Esophagus muscularis mucosa (tissue), 4 donors: ENCODE results near the gene ASTL. TPM values are rescaled to one million over a fixed set of nuclear protein-coding genes. Genes with fewer than 3 reads are reported as not detected.

Experiments used
- DNase-seq: peaks from one replicate; pipeline ENCODE4 v3.0.0-alpha.2; 2017; ENCODE audit errors: extremely low spot score
- H3K27ac ChIP-seq, 4 donors: fragments of 200-600 bp; sonication (generic); replicated peaks in 1 of 4; 1 replicate in 3 of 4; 2 replicates in 1 of 4; pipeline ENCODE4 v1.5.1; 2016 to 2019; ENCODE audit warnings: mild to moderate bottlenecking in 1 of 4
- H3K27me3 ChIP-seq, 4 donors: fragments of 200-600 bp; sonication (generic); one replicate each; pipeline versions ENCODE4 v1.5.1 to v1.6.0; 2016 to 2019
- H3K36me3 ChIP-seq, 4 donors: fragments of 200-600 bp; sonication (generic); one replicate each; pipeline ENCODE4 v1.5.1; 2016 to 2019
- H3K4me1 ChIP-seq, 4 donors: fragments of 200-600 bp; sonication (generic); one replicate each; pipeline ENCODE4 v1.5.1; 2016 to 2019
- H3K4me3 ChIP-seq, 4 donors: fragments of 200-600 bp; sonication (generic); 1 replicate in 2 of 4; 2 replicates in 2 of 4; pipeline ENCODE4 v1.5.1; 2016 to 2019; ENCODE audit warnings: mild to moderate bottlenecking in 4 of 4, moderate library complexity in 1 of 4
- H3K9me3 ChIP-seq, 4 donors: fragments of 200-600 bp; sonication (generic); 1 replicate in 3 of 4; 2 replicates in 1 of 4; pipeline ENCODE4 v1.5.1; 2016 to 2019
- CTCF ChIP-seq, 3 experiments: fragments of 200-600 bp in 2 of 3; fragments of 450-650 bp in 1 of 3; sonication (generic) in 2 of 3; IDR thresholded peaks; one replicate each; pipeline ENCODE4 v1.5.1; 2017 to 2019; ENCODE audit warnings: antibody characterized with exemption in 3 of 3, mild to moderate bottlenecking in 2 of 3, moderate library complexity in 1 of 3
- EP300 ChIP-seq: sonication (generic); formaldehyde crosslinking; IDR thresholded peaks from one replicate; pipeline ENCODE4 v1.6.1; 2017; ENCODE audit warnings: antibody characterized with exemption
- POLR2A ChIP-seq: fragments of 450-650 bp; IDR thresholded peaks from one replicate; pipeline ENCODE4 v1.6.1; 2017; ENCODE audit warnings: antibody characterized with exemption, moderate library complexity, mild to moderate bottlenecking, low read depth
- POLR2AphosphoS5 ChIP-seq, 2 donors: sonication (generic); formaldehyde crosslinking; IDR thresholded peaks; one replicate each; pipeline ENCODE4 v1.6.1; 2017; ENCODE audit warnings: antibody characterized with exemption in 2 of 2
- WGBS: methylation state at CpG from one replicate; pipeline ENCODE4 v1.1.5; 2018; 5-methylcytosine and 5-hydroxymethylcytosine counted together
- intact Hi-C: fragments of 100-400 bp; cut with DNase I; formaldehyde crosslinking; loops from one replicate; pipeline ENCODE4 v1.15.1; 2023
- total RNA-seq, 4 donors: library from RNA; depleted of rRNA; stranded (reverse); fragments of >200 nt; gene quantifications; one replicate each; pipeline versions ENCODE4 v1.1.0 to v1.2.1, GENCODE V29; 2016

Gene ASTL
- total RNA-seq, 4 donors from 2014 or later = not detected

DNA sequence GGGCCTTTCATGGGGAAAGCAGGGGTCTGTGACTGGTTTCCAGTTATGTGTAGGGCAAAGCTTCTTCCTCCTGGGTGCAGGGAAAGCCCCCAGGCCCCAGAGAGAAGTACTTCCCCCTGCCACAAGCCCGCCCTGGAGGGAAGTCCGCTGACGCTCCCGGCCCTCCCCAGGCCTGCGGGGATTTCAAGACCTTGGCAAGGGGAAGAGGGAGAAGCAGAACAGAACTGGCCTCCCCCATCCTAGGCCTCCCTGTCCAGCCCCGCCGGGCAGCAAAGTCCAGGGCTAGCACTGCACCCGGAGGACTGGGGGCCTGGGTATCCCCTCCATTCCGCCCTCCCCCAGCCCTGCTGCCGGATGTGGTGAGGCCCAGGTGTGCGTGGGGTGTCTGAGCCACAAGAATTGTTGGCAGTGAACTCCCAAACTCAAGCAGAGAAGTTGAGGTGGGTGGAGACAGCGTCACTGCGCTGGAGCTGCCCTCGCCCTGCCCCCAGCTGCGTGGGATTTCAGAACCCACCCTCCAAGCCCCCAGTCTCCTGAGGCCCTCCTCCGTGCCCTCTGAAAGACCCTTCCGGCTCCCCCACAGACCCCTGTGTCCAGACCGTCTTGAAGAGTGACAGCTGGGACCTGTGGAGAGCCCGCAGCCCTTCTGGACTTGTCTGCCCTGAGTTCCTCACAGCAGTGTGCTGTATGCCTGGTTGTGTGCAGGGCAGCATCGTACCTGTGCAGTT, 8.0 kb upstream of the ASTL start:
- intact Hi-C loops = loop anchor here (5.0 kb wide), 1 partner anchor 111 kb away; no protein-coding TSS in a partner anchor
- Histone ChIP-seq H3K36me3 (no peaks in the 10 kb centered on the region), H3K4me1 (peaks cover 25 to 50% (median 48%) of the 10 kb centered on the region in 4 donors), H3K9me3 (no peaks in the 10 kb centered on the region), H3K27ac (peak overlapping the region; percentile 47 to 75 (median 58)), H3K27me3 (no peaks in the 10 kb centered on the region), H3K4me3 (no peak overlapping the region)
- DNase-seq = no peak
- no peak for TF ChIP-seq CTCF (IDR thresholded peaks at IDR 0.05)
- no peak for TF ChIP-seq EP300
- peak in 1 of 2 donors; percentile 32 for TF ChIP-seq POLR2AphosphoS5 (IDR thresholded peaks at IDR 0.05)
- no peak for TF ChIP-seq POLR2A
- 64% methylated on average over 19 of the region's 20 CpGs for WGBS

DNA sequence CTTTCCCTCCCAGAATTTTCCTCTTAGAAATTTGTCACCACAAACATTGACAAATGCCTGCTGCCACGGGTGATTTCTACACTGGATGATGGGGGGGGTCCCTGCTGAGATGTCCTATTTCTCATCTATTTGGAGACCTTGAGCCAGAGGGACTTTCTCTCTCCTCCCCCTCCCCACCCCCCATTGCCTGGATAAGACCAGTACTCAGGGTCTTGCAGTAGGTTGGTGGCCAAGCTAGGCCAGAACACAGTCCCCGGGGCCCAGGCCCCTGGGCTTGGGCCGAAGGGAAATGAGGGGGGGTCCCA, 7.5 kb upstream of the ASTL start:
- peak overlapping the region; percentile 47 to 75 (median 58) for H3K27ac ChIP-seq
- H3K4me3 ChIP-seq = peak overlapping the region; percentile 62 to 70 (median 68)
- H3K36me3 ChIP-seq = no peaks in the 10 kb centered on the region
- no peaks in the 10 kb centered on the region for H3K9me3 ChIP-seq
- TF ChIP-seq POLR2A (no peak), POLR2AphosphoS5 (IDR thresholded peaks at IDR 0.05) (no peak), CTCF (IDR thresholded peaks at IDR 0.05) (no peak), EP300 (no peak)
- H3K27me3 ChIP-seq = no peaks in the 10 kb centered on the region
- WGBS = 49% methylated on average over 3 of the region's 3 CpGs
- peaks cover 25 to 50% (median 48%) of the 10 kb centered on the region in 4 donors for H3K4me1 ChIP-seq
- no peak for DNase-seq
- intact Hi-C loops = loop anchor here (5.0 kb wide), 1 partner anchor 112 kb away; no protein-coding TSS in a partner anchor

GRCh38 chr2:96145036-96145847, 6.9 kb upstream of the ASTL start, which contains the start of gene DUSP2:
Gene DUSP2 (minus strand): TSS chr2:96145440. CDS start chr2:96145354, 86 bp downstream.
- Histone ChIP-seq H3K9me3 (no peaks in the 10 kb centered on the region), H3K27ac (peak within 1 kb of the TSS; percentile 47 to 75 (median 58)), H3K4me3 (peak within 1 kb of the TSS; percentile 62 to 70 (median 68)), H3K27me3 (no peaks in the 10 kb centered on the region), H3K4me1 (peaks cover 25 to 50% (median 48%) of the 10 kb centered on the region in 4 donors), H3K36me3 (no peaks in the 10 kb centered on the region)
- intact Hi-C loops = loop anchor here (5.0 kb wide), 1 partner anchor 112 kb away; no protein-coding TSS in a partner anchor
- 25% methylated on average over 6 of the region's 94 CpGs for WGBS
- peak; percentile 95 for DNase-seq
- TF ChIP-seq POLR2AphosphoS5 (IDR thresholded peaks at IDR 0.05) (peak; percentile 54 to 60), EP300 (no peak)

DNA sequence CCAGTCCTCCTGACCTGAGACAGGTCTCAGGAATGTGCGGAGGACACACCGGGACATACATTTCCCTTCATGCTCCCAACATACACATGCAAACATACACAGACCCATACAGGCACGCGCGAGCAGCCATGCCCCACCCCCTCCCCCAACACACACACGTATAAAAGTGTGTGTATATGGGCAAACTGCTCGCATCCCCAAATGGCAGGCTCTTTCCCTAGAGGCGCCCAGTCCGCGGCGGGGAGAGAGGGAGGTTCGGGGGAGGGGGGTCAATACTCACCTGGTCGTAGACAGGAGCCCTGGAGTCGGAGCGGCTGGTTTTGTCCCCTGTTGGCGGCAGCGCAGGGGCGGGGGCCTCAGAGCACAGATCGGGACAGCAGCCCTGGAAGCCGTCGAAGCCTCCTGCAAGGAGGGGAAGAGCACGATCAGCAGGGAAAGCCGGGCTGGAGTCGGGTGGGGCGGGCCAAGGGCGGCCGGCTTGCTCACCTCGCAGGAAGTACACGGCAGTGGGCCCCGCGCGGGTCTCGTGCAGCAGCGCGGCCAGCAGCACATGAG, 6.3 kb upstream of the ASTL start:
- Histone ChIP-seq H3K9me3 (no peaks in the 10 kb centered on the region), H3K4me3 (peak overlapping the region; percentile 62 to 70 (median 68)), H3K4me1 (peaks cover 25 to 50% (median 48%) of the 10 kb centered on the region in 4 donors), H3K27me3 (no peaks in the 10 kb centered on the region), H3K27ac (peak overlapping the region in 2 of 4 donors; percentile 69 to 75), H3K36me3 (no peaks in the 10 kb centered on the region)
- no peak for TF ChIP-seq POLR2AphosphoS5 (IDR thresholded peaks at IDR 0.05)
- TF ChIP-seq CTCF (IDR thresholded peaks at IDR 0.05) = no peak
- TF ChIP-seq POLR2A = no peak
- TF ChIP-seq EP300 = no peak
- whole genome bisulfite sequencing = 10% methylated on average over 10 of the region's 35 CpGs
- no peak for DNase-seq
- intact Hi-C loops = loop anchor here (5.0 kb wide), 1 partner anchor 113 kb away; no protein-coding TSS in a partner anchor
